HG03095 (cell line): ENCODE results near the gene JPH3.
"Not testable (repeated sequence)": the region's sequence is repeated elsewhere in the genome, so short reads cannot be mapped to it uniquely, and the experiment has no call there.

Source experiments
- ATAC-seq: cut with Tn5 transposase; IDR thresholded peaks from one replicate; pipeline ENCODE4 v1.9.1; 2021; ENCODE audit warnings: moderate library complexity; ENCODE audit not compliant: unreplicated experiment

JPH3 gene

GRCh38 chr16:87708881-87709638 is 106.8 kb downstream of the JPH3 start:
- no peak for ATAC-seq

GRCh38 chr16:87709677-87710076 is 107.4 kb downstream of the JPH3 start:
- no peak for ATAC-seq

- ATAC-seq: no peak
Observed at GRCh38 chr16:87710887-87711286, 108.6 kb downstream of the JPH3 start.

GRCh38 chr16:87712184-87712762 is 110.0 kb downstream of the JPH3 start:
- no peak for ATAC-seq

- ATAC-seq: no peak
Observed at GRCh38 chr16:87713451-87714229, 111.3 kb downstream of the JPH3 start.

- no peak for ATAC-seq
Observed at GRCh38 chr16:87715231-87715630, 112.9 kb downstream of the JPH3 start.

GRCh38 chr16:87715658-87716057 is 113.3 kb downstream of the JPH3 start:
- ATAC-seq: no peak

- not testable (repeated sequence) for ATAC-seq
Observed at GRCh38 chr16:87718831-87719230, 116.5 kb downstream of the JPH3 start.

GRCh38 chr16:87720446-87720845 is 118.1 kb downstream of the JPH3 start:
- ATAC-seq: no peak

GRCh38 chr16:87721622-87722585 is 119.6 kb downstream of the JPH3 start:
- ATAC-seq: no peak

GRCh38 chr16:87722590-87723225 is 120.4 kb downstream of the JPH3 start:
- ATAC-seq: no peak

- ATAC-seq: no peak
Observed at GRCh38 chr16:87723226-87723623, 120.9 kb downstream of the JPH3 start.

- no peak for ATAC-seq
Observed at GRCh38 chr16:87724490-87725291, 122.4 kb downstream of the JPH3 start.

GRCh38 chr16:87725596-87726235 is 123.4 kb downstream of the JPH3 start:
- no peak for ATAC-seq

- ATAC-seq: not testable (repeated sequence)
Observed at GRCh38 chr16:87726577-87726976, 124.3 kb downstream of the JPH3 start.

- no peak for ATAC-seq
Observed at GRCh38 chr16:87727346-87727745, 125.0 kb downstream of the JPH3 start.

GRCh38 chr16:87728026-87728425 is 125.7 kb downstream of the JPH3 start:
- no peak for ATAC-seq

- ATAC-seq: no peak
Observed at GRCh38 chr16:87729266-87729954, 127.1 kb downstream of the JPH3 start.
